GM13976 (cell line): Measurements from ENCODE around the gene CAMK2D.

Experiments
- DNase-seq: peaks from one replicate; pipeline ENCODE4 v3.0.0; 2012; ENCODE audit warnings: low spot score
- in situ Hi-C: fragments of 300-500 bp; cut with MboI; formaldehyde crosslinking; loops from one replicate; pipeline ENCODE4 v1.12.0; 2022; ENCODE audit warnings: low sequenced_read_pairs, mixed read lengths, inconsistent platforms; ENCODE audit not compliant: unreplicated experiment
- TF ChIP-seq, protein P1 (sequence below): IDR thresholded peaks from 2 replicates; pipeline ENCODE4 v1.5.1; 2012; ENCODE audit warnings: borderline replicate concordance, mild to moderate bottlenecking; ENCODE audit not compliant: insufficient read depth; ENCODE audit errors: extremely low read depth, missing control alignments, control extremely low read depth

Gene CAMK2D

DNA sequence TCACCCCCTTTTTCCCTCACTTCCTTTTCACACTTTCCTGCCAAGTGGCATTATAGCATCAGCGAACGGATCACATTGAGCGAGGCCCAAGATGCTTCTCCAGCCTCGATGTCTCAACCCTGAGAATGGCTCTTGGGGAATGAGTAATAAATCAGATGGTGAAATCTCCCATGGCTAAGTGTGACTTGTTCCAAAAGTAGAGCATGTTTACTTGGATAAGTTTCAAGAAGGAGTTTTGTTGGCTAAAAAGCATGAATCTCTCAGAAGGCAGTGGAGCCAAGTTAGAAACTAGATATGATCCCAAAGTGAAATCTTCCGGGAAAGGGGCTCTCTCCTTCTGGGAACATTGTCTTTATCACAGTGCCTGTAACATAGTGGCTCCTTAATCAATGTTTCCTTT, 316.3 kb downstream of the CAMK2D start:
- TF ChIP-seq, protein P1, sequence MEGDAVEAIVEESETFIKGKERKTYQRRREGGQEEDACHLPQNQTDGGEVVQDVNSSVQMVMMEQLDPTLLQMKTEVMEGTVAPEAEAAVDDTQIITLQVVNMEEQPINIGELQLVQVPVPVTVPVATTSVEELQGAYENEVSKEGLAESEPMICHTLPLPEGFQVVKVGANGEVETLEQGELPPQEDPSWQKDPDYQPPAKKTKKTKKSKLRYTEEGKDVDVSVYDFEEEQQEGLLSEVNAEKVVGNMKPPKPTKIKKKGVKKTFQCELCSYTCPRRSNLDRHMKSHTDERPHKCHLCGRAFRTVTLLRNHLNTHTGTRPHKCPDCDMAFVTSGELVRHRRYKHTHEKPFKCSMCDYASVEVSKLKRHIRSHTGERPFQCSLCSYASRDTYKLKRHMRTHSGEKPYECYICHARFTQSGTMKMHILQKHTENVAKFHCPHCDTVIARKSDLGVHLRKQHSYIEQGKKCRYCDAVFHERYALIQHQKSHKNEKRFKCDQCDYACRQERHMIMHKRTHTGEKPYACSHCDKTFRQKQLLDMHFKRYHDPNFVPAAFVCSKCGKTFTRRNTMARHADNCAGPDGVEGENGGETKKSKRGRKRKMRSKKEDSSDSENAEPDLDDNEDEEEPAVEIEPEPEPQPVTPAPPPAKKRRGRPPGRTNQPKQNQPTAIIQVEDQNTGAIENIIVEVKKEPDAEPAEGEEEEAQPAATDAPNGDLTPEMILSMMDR: no peak
- in situ Hi-C loops: no loop called here
- DNase-seq: no peak

DNA sequence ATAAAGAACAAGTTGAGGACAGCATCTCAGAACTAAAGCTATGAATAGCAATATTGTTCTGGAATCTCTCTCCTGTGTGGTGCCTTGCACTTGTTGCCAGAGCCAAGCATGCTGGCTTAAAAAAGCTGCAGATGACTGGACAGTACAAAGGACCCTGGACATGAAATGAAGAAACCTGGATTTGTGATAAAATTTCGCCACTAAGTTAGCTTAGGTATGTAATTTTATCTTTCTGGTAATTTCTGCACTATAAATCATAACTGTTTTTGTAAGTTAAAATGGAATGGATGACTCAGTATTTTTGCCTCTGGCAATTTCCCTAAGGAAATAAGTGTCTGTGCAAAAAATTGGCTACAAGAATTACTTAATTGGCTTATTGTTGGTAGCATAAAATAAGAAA, 317.2 kb downstream of the CAMK2D start:
- TF ChIP-seq, protein P1: no peak
- in situ Hi-C loops: no loop called here
- DNase-seq: no peak

DNA sequence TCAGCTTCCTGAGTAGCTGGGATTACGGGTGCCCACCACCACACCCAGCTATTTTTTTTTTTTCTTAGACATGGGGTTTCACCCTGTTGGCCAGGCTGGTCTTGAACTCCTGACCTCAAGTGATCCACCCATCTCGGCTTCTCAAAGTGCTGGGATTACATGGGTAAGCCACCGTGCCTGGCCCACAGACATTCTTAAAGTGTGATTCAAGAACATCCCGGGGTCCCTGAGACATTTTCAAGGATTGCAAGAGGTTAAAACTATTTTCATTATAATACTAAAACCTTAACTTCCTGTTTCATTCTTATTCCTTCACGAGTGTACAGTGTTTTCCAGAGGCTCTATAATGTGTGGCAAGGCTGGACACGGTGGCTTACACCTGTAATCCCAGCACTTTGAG, 318.7 kb downstream of the CAMK2D start:
- in situ Hi-C loops: no loop called here
- TF ChIP-seq, protein P1: no peak
- no peak for DNase-seq

DNA sequence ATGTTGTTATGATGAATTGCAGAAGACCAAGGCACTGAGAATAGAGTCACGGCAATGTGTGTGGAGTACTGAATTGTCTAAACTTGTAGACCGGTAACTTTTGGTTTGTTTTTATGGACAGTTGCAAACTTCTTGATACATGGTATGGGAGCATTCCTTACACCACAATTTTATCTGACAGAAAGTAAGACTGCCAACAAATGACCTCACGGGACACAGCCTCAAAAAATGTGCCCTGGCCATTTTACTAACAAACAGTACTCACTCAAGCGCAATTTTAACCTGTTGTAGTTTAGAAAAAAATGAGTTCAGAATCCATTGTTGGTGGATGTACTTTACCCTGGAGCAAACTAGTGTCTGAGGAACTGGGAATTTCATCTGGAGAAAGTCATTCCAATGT, 321.2 kb downstream of the CAMK2D start:
- no peak for DNase-seq
- in situ Hi-C loops: no loop called here
- TF ChIP-seq, protein P1: no peak

DNA sequence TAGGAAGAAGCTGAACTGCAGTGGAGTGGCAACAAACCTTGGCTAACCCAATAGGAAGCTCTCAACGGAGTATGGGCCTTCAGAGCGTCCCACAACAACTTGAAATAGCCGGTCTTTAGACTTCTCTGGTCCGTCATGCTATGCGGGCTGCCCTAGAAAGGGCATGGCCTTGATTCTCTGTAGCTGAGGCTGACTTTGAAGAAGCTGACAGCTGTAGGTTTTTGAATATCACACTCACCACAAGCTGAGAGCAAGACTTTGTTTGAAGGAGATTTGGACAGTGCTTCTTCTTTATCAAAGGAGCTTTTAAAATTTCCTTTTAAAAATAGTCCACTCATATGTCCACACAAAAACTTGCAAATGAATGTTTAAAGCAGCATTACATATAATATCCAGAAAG, 322.9 kb downstream of the CAMK2D start:
- DNase-seq: no peak
- in situ Hi-C loops: no loop called here
- TF ChIP-seq, protein P1: no peak

DNA sequence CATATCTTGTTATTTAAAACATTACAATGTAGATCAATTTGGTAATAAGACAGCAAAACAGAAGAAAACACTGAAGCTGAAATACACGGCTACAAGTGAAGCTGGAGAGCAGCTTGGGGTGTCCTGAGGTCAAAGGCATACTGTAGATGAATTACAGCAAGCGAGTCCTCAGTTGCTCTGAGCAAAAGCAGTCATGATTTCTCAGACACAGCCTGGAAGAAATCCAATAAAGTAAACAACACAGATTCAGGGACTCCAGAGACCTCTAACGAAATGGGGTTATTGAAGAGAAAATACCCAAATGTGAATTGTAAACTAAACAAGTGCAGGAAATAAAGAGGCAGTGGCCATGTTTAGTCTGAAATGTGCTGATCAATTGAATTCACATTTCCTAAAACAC, 324.4 kb downstream of the CAMK2D start:
- TF ChIP-seq, protein P1: no peak
- in situ Hi-C loops: no loop called here
- no peak for DNase-seq

DNA sequence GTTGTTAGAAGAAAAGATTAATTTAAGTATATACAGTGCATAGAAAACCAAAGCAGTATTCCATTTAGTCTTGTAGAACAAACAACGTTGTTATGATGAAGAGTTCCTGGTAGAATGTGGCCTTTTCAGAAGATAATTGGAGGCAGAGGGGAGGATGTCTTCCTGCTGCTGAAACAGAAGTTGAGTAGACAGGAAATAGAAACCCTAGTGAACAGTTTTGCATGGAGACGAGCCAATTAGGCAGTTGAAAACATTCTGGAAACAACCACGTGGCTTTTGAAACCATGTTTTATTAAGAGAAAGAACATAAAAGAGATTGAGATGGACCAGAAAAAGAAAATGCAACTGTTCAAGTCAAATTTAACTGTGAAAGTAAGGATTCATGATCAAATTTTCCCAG, 325.2 kb downstream of the CAMK2D start:
- DNase-seq: no peak

More for the DNA sequence above, 325.2 kb downstream of the CAMK2D start:
- in situ Hi-C loops: no loop called here
- TF ChIP-seq, protein P1: no peak
